ENCODE data around the gene ZDHHC20. TPM values are rescaled to one million over a fixed set of nuclear protein-coding genes. Genes with fewer than 3 reads are reported as not detected.

ZDHHC20 gene
- polyA plus RNA-seq, 3 donors, result 28.1 to 67.8 (median 66.8) TPM

DNA sequence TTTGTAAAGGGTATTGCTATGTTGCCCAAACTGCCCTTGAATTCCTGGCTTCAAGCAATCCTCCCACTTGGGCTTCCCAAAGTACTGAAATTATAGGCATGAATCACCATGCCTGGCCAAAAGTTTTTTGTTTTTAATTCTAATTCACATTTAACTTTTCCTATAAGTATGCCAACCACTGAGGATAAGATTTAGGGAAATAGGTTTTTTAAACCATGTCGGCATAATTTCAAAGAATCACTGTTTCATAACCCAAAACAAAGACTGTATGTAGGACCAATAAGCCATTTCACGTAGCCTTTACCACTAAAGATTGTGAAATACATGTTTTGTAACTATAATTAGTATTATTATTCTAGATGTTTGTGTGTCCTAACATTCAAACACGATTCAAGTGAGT is 8.2 kb downstream of the ZDHHC20 start:
- Mint-ChIP-seq H3K27me3 (ENCODE audit: low read depth in 3 of 3) (no peaks in the 10 kb centered on the region), H3K9me3 (peaks cover 0 to 4% (median 2%) of the 10 kb centered on the region in 7 donors), H3K4me3 (no peak overlapping the region), H3K27ac (peak overlapping the region; percentile 44 to 89 (median 85)), H3K36me3 (peaks cover 11 to 22% of the 10 kb centered on the region in 2 donors), H3K4me1 (peaks cover 65% of the 10 kb centered on the region)
- Histone ChIP-seq H3K9ac (ENCODE audit: insufficient read depth, low read length, poor library complexity, severe bottlenecking) (no peak overlapping the region), H3K27me3 (ENCODE audit: control insufficient read depth in 2 of 2, insufficient read depth in 2 of 2, low read length in 2 of 2) (no peaks in the 10 kb centered on the region), H3K4me3 (replicated peaks in 1 of 3; ENCODE audit: low read depth in 2 of 3, low read length in 3 of 3) (peak overlapping the region in 1 of 3 experiments; percentile 46), H3K27ac (ENCODE audit: low read depth in 1 of 2, low read length in 2 of 2) (peak overlapping the region; percentile 63 to 78), H3K4me1 (ENCODE audit: control insufficient read depth in 1 of 2, insufficient read depth in 2 of 2, low read length in 2 of 2) (peaks cover 44 to 68% of the 10 kb centered on the region in 2 donors), H3K4me2 (replicated peaks; ENCODE audit: extremely low read depth, low read length, poor library complexity, severe bottlenecking) (peak overlapping the region; percentile 49), H3K9me3 (replicated peaks in 1 of 2; ENCODE audit: control insufficient read depth in 1 of 2, insufficient read depth in 1 of 2, low read length in 2 of 2) (no peaks in the 10 kb centered on the region), H3K36me3 (replicated peaks in 1 of 2; ENCODE audit: control insufficient read depth in 1 of 2, insufficient read depth in 2 of 2, low read length in 2 of 2) (no peaks in the 10 kb centered on the region), H3K79me2 (ENCODE audit: insufficient read depth, low read length) (peaks cover 81% of the 10 kb centered on the region), H2AFZ (ENCODE audit: insufficient read depth, low read depth, low read length, poor library complexity, severe bottlenecking) (no peak overlapping the region), H4K20me1 (ENCODE audit: insufficient read depth, low read length) (peaks cover 17% of the 10 kb centered on the region)
- TF ChIP-seq, protein P1, sequence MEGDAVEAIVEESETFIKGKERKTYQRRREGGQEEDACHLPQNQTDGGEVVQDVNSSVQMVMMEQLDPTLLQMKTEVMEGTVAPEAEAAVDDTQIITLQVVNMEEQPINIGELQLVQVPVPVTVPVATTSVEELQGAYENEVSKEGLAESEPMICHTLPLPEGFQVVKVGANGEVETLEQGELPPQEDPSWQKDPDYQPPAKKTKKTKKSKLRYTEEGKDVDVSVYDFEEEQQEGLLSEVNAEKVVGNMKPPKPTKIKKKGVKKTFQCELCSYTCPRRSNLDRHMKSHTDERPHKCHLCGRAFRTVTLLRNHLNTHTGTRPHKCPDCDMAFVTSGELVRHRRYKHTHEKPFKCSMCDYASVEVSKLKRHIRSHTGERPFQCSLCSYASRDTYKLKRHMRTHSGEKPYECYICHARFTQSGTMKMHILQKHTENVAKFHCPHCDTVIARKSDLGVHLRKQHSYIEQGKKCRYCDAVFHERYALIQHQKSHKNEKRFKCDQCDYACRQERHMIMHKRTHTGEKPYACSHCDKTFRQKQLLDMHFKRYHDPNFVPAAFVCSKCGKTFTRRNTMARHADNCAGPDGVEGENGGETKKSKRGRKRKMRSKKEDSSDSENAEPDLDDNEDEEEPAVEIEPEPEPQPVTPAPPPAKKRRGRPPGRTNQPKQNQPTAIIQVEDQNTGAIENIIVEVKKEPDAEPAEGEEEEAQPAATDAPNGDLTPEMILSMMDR (IDR thresholded peaks at IDR 0.05), result no peak
- peak; percentile 34 to 76 (median 66) for DNase-seq
- intact Hi-C loops (cut with micrococcal nuclease), result loop anchor here (10.0 kb wide), 1 partner anchor 46 kb away; no protein-coding TSS in a partner anchor
- no CpG with 5 or more reads among the region's 3 CpGs for WGBS (ENCODE audit: insufficient coverage)

DNA sequence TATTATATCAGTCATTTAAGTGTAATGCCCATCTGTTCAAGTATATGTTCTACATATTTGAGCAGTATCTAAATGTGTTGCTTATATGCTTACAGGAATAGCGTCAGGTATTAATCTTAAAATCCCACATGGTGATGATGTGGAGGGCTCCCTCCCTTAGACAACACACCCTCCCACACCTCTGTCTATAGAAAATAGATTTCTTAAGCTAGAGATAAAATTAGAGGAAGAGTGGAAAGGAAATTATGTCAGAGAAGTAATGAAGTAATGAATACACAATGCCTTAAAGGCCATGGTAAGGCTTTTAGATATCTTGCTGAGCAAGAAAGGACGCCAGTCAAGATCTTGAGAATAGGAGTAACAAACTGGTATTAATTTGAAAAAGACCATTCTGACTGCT is 12.4 kb downstream of the ZDHHC20 start:
- Histone ChIP-seq H2AFZ (ENCODE audit: insufficient read depth, low read depth, low read length, poor library complexity, severe bottlenecking) (no peak overlapping the region), H3K9me3 (replicated peaks in 1 of 2; ENCODE audit: control insufficient read depth in 1 of 2, insufficient read depth in 1 of 2, low read length in 2 of 2) (no peaks in the 10 kb centered on the region), H3K79me2 (ENCODE audit: insufficient read depth, low read length) (peaks cover 81% of the 10 kb centered on the region)

More for the DNA sequence above, 12.4 kb downstream of the ZDHHC20 start:
- Histone ChIP-seq H3K4me3 (replicated peaks in 1 of 3; ENCODE audit: low read depth in 2 of 3, low read length in 3 of 3) (no peak overlapping the region), H3K27me3 (ENCODE audit: control insufficient read depth in 2 of 2, insufficient read depth in 2 of 2, low read length in 2 of 2) (no peaks in the 10 kb centered on the region), H3K4me2 (replicated peaks; ENCODE audit: extremely low read depth, low read length, poor library complexity, severe bottlenecking) (no peak overlapping the region), H4K20me1 (ENCODE audit: insufficient read depth, low read length) (peaks cover 41% of the 10 kb centered on the region), H3K27ac (ENCODE audit: low read depth in 1 of 2, low read length in 2 of 2) (peak overlapping the region in 1 of 2 donors; percentile 2), H3K9ac (ENCODE audit: insufficient read depth, low read length, poor library complexity, severe bottlenecking) (no peak overlapping the region), H3K4me1 (ENCODE audit: control insufficient read depth in 1 of 2, insufficient read depth in 2 of 2, low read length in 2 of 2) (peaks cover 32 to 50% of the 10 kb centered on the region in 2 donors), H3K36me3 (replicated peaks in 1 of 2; ENCODE audit: control insufficient read depth in 1 of 2, insufficient read depth in 2 of 2, low read length in 2 of 2) (no peaks in the 10 kb centered on the region)
- H3K27ac Mint-ChIP-seq, result peak overlapping the region in 5 of 7 donors; percentile 14 to 81 (median 61)
- no peaks in the 10 kb centered on the region for H3K27me3 Mint-ChIP-seq (ENCODE audit: low read depth in 3 of 3)
- no peak overlapping the region for H3K4me3 Mint-ChIP-seq
- intact Hi-C loops (cut with micrococcal nuclease), result no loop called here
- H3K4me1 Mint-ChIP-seq, result peaks cover 59% of the 10 kb centered on the region
- H3K36me3 Mint-ChIP-seq, result peaks cover 17 to 21% of the 10 kb centered on the region in 2 donors
- TF ChIP-seq, protein P1 (IDR thresholded peaks at IDR 0.05), result no peak
- DNase-seq, result no peak
- 71% methylated on average over 1 of the region's 2 CpGs for WGBS (ENCODE audit: insufficient coverage)
- peaks cover 0 to 3% (median 0%) of the 10 kb centered on the region in 7 donors for H3K9me3 Mint-ChIP-seq

Data from CD14-positive monocyte (primary cell).